Osteoblast (primary cell): ENCODE data around the gene FBXW7. TPM values are rescaled to one million over a fixed set of nuclear protein-coding genes. Genes with fewer than 3 reads are reported as not detected.

Experiments
- DNase-seq: peaks from one replicate; pipeline ENCODE4 v3.0.0; 2011; ENCODE audit warnings: low spot score, mixed read lengths; ENCODE audit not compliant: insufficient read length; ENCODE audit errors: missing footprints
- H2AFZ ChIP-seq: 2 replicates; pipeline ENCODE4 v1.6.0; 2011; ENCODE audit warnings: mild to moderate bottlenecking, low read length
- H3K27ac ChIP-seq: 2 replicates; pipeline ENCODE4 v1.5.1; 2011; ENCODE audit warnings: mild to moderate bottlenecking, low read depth, low read length, moderate library complexity
- H3K27me3 ChIP-seq: 2 replicates; pipeline ENCODE4 v1.6.0; 2012; ENCODE audit warnings: mild to moderate bottlenecking, control low read depth, inconsistent platforms, low read length, moderate library complexity; ENCODE audit not compliant: insufficient read depth
- H3K36me3 ChIP-seq: 2 replicates; pipeline ENCODE4 v1.5.1; 2011; ENCODE audit warnings: mild to moderate bottlenecking, low read length, control low read depth, moderate library complexity; ENCODE audit not compliant: insufficient read depth
- H3K4me1 ChIP-seq: 2 replicates; pipeline ENCODE4 v1.5.1; 2011; ENCODE audit warnings: mild to moderate bottlenecking, low read length, control low read depth, moderate library complexity; ENCODE audit not compliant: insufficient read depth
- H3K4me2 ChIP-seq: 2 replicates; pipeline ENCODE4 v1.6.0; 2011; ENCODE audit warnings: mild to moderate bottlenecking, low read length; ENCODE audit not compliant: insufficient read depth
- H3K4me3 ChIP-seq: fragments of 200-600 bp; sonication (generic); 3 replicates; pipeline ENCODE4 v1.5.1; 2012; ENCODE audit warnings: mild to moderate bottlenecking, low read length, inconsistent platforms; ENCODE audit not compliant: insufficient read depth
- H3K79me2 ChIP-seq: 2 replicates; pipeline ENCODE4 v1.6.0; 2012; ENCODE audit warnings: mild to moderate bottlenecking, low read length, control low read depth, inconsistent platforms; ENCODE audit not compliant: insufficient read depth
- H3K9me3 ChIP-seq: 2 replicates; pipeline ENCODE4 v1.5.1; 2011; ENCODE audit warnings: low read depth, low read length, control low read depth
- H4K20me1 ChIP-seq: 2 replicates; pipeline ENCODE4 v1.6.0; 2012; ENCODE audit warnings: mild to moderate bottlenecking, low read length, control low read depth; ENCODE audit not compliant: insufficient read depth
- total RNA-seq: library from RNA; depleted of rRNA; stranded (reverse); fragments of >200 nt; gene quantifications from 2 replicates; pipeline ENCODE4 v1.2.3, GENCODE V29; 2012
- TF ChIP-seq, protein P1 (sequence below): IDR thresholded peaks from 2 replicates; pipeline ENCODE4 v1.5.1; 2011; ENCODE audit warnings: mild to moderate bottlenecking, low read depth, low read length, moderate library complexity; ENCODE audit errors: extremely low read depth

Gene FBXW7
- total RNA-seq, 1 donor, result 74.9 TPM

DNA sequence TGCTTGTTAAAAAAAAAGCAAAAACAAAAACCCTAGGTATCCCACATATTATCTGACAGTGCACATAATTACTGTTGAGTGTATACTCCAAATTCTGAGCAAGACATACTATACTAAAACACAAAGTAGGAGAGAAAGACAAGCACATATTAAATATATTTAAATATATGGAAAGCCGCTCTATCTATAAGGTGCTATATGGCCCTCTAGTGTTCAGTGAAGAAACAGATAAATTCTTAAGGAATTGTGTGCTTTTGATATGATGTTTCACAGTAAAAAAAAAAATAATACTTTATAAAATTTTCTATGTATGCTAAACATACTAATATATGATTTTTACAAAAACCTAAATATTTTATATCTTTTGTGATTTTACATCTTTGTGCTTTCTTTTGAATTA is 137.8 kb downstream of the FBXW7 start:
- H3K4me2 ChIP-seq, result no peak overlapping the region
- H3K27me3 ChIP-seq, result no peaks in the 10 kb centered on the region
- H3K79me2 ChIP-seq, result peaks cover 2% of the 10 kb centered on the region
- no peaks in the 10 kb centered on the region for H3K9me3 ChIP-seq
- H4K20me1 ChIP-seq, result peaks cover 5% of the 10 kb centered on the region
- no peaks in the 10 kb centered on the region for H3K4me1 ChIP-seq
- no peaks in the 10 kb centered on the region for H3K36me3 ChIP-seq
- DNase-seq, result no peak
- H3K4me3 ChIP-seq, result no peak overlapping the region
- TF ChIP-seq, protein P1, sequence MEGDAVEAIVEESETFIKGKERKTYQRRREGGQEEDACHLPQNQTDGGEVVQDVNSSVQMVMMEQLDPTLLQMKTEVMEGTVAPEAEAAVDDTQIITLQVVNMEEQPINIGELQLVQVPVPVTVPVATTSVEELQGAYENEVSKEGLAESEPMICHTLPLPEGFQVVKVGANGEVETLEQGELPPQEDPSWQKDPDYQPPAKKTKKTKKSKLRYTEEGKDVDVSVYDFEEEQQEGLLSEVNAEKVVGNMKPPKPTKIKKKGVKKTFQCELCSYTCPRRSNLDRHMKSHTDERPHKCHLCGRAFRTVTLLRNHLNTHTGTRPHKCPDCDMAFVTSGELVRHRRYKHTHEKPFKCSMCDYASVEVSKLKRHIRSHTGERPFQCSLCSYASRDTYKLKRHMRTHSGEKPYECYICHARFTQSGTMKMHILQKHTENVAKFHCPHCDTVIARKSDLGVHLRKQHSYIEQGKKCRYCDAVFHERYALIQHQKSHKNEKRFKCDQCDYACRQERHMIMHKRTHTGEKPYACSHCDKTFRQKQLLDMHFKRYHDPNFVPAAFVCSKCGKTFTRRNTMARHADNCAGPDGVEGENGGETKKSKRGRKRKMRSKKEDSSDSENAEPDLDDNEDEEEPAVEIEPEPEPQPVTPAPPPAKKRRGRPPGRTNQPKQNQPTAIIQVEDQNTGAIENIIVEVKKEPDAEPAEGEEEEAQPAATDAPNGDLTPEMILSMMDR, result peak; percentile 49
- H2AFZ ChIP-seq, result no peak overlapping the region
- no peak overlapping the region for H3K27ac ChIP-seq

DNA sequence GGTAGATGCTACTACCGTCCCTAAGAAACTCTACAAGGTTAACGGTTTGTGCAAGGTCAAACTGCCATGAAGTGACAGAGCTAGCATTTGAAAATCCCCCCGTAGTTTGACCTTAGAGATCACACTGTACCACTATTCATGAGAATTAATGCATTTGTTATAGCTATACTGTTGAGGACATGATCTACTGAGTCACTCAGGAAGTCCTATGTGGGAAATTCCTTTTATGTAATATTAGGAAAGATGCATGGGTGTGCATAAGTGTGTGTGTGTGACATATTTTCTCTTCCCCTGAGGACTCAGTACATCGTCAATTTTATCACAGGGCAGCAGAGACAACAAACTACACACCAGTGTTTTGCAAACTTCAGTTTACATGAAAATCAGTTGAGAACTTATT is 141.1 kb downstream of the FBXW7 start:
- Histone ChIP-seq H3K79me2 (peaks cover 3% of the 10 kb centered on the region), H3K27ac (no peak overlapping the region), H4K20me1 (peaks cover 5% of the 10 kb centered on the region), H3K4me1 (no peaks in the 10 kb centered on the region), H3K36me3 (no peaks in the 10 kb centered on the region), H3K4me2 (no peak overlapping the region), H3K27me3 (no peaks in the 10 kb centered on the region), H2AFZ (no peak overlapping the region), H3K9me3 (no peaks in the 10 kb centered on the region), H3K4me3 (no peak overlapping the region)
- DNase-seq, result no peak
- TF ChIP-seq, protein P1, result no peak

DNA sequence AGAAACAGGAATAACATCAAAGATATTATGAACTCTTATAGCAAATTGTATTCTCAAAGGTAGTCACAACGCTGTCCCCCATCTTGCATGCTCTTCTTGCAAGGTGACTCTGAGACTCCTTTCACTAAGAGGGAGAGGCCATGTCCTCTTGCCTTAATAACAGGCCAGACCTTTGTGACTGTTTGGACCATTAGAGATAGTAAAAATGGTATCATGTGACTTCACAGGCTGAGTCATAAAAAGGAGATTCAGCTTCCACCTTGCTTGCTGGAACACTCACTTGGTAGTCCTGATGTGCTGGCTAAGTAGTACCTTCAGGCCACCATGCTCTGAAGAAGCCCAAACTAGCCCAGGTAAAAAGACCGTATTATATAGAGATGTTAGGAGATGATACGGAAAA is 143.8 kb downstream of the FBXW7 start:
- TF ChIP-seq, protein P1, result no peak

DNA sequence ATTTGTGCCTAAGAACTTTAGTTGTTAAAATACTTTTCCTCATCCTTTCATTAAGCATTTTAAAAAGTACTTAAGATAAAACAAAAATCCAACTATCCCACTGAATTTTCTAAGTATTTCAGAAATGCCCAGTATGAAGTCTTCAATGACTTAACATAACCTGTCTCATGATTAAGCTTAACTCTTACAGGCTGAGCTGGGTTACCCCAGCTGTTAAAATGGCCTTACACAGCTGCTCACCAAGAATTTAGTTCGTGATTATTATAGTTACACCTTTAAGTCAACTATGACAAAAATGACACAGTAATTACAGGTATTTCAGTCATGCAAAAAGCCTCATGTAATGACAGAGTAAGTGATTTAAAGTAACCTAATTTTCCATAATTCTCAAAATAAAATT is 145.7 kb downstream of the FBXW7 start:
- no peaks in the 10 kb centered on the region for H3K4me1 ChIP-seq
- no peak overlapping the region for H3K27ac ChIP-seq
- H2AFZ ChIP-seq, result no peak overlapping the region
- no peaks in the 10 kb centered on the region for H3K9me3 ChIP-seq
- H3K36me3 ChIP-seq, result no peaks in the 10 kb centered on the region
- H4K20me1 ChIP-seq, result peaks cover 5% of the 10 kb centered on the region
- H3K79me2 ChIP-seq, result peaks cover 5% of the 10 kb centered on the region
- TF ChIP-seq, protein P1, result no peak
- no peak for DNase-seq
- H3K4me2 ChIP-seq, result no peak overlapping the region
- no peak overlapping the region for H3K4me3 ChIP-seq
- no peaks in the 10 kb centered on the region for H3K27me3 ChIP-seq

More for the DNA sequence above, 143.8 kb downstream of the FBXW7 start:
- no peak for DNase-seq
- no peak overlapping the region for H3K4me2 ChIP-seq
- H2AFZ ChIP-seq, result no peak overlapping the region
- no peaks in the 10 kb centered on the region for H3K9me3 ChIP-seq
- no peaks in the 10 kb centered on the region for H3K4me1 ChIP-seq
- no peaks in the 10 kb centered on the region for H3K27me3 ChIP-seq
- H3K4me3 ChIP-seq, result no peak overlapping the region
- peaks cover 5% of the 10 kb centered on the region for H4K20me1 ChIP-seq
- no peaks in the 10 kb centered on the region for H3K36me3 ChIP-seq
- no peak overlapping the region for H3K27ac ChIP-seq
- H3K79me2 ChIP-seq, result peaks cover 5% of the 10 kb centered on the region
